Fibroblast of peridontal ligament (primary cell): Measurements from ENCODE around the gene SCN1B.
"Not testable (repeated sequence)": the region's sequence is repeated elsewhere in the genome, so short reads cannot be mapped to it uniquely, and the experiment has no call there.

Source experiments
- DNase-seq: peaks from one replicate; pipeline ENCODE4 v3.0.0-alpha.2; 2010; ENCODE audit errors: extremely low read depth

Gene SCN1B

GRCh38 chr19:35030257-35031071 lies at the start of gene SCN1B:
TSS of gene SCN1B (plus strand) at chr19:35030470. CDS start at chr19:35030821, 351 bp downstream.
- DNase-seq: peak; percentile 26

- DNase-seq: no peak
Measured at GRCh38 chr19:34982275-34982674, 48.0 kb upstream of the SCN1B start.

GRCh38 chr19:34983786-34984185 lies 46.5 kb upstream of the SCN1B start:
- no peak for DNase-seq

GRCh38 chr19:34984287-34984686 lies 46.0 kb upstream of the SCN1B start:
- no peak for DNase-seq

GRCh38 chr19:34985249-34986022 lies 44.8 kb upstream of the SCN1B start:
- no peak for DNase-seq

GRCh38 chr19:34988119-34988518 lies 42.2 kb upstream of the SCN1B start:
- DNase-seq: no peak

GRCh38 chr19:34989298-34989697 lies 41.0 kb upstream of the SCN1B start:
- DNase-seq: no peak

- no peak for DNase-seq
Measured at GRCh38 chr19:34990578-34991192, 39.6 kb upstream of the SCN1B start.

GRCh38 chr19:34991542-34992333 lies 38.5 kb upstream of the SCN1B start:
- no peak for DNase-seq

- not testable (repeated sequence) for DNase-seq
Measured at GRCh38 chr19:34992582-34992981, 37.7 kb upstream of the SCN1B start.

GRCh38 chr19:34994286-34994642 lies 36.0 kb upstream of the SCN1B start:
- DNase-seq: no peak

- DNase-seq: no peak
Measured at GRCh38 chr19:34994643-34995541, 35.4 kb upstream of the SCN1B start.

- no peak for DNase-seq
Measured at GRCh38 chr19:34995551-34995950, 34.7 kb upstream of the SCN1B start.

GRCh38 chr19:34997071-34997617 lies 33.1 kb upstream of the SCN1B start:
- no peak for DNase-seq

- DNase-seq: not testable (repeated sequence)
Measured at GRCh38 chr19:34998224-34998623, 32.0 kb upstream of the SCN1B start.

GRCh38 chr19:34998777-34999497 lies 31.3 kb upstream of the SCN1B start:
- DNase-seq: no peak

GRCh38 chr19:34999498-35000337 lies 30.6 kb upstream of the SCN1B start, which contains the start of gene GRAMD1A:
TSS of gene GRAMD1A (plus strand) at chr19:35000323. CDS start at chr19:35000479, 156 bp downstream.
- peak; percentile 76 for DNase-seq

GRCh38 chr19:35000338-35000646 lies 30.0 kb upstream of the SCN1B start:
- no peak for DNase-seq
